NCI-H82 (cell line): ENCODE data around the gene BCAP31.
A peak's percentile ranks its signal among the peaks of the same experiment; 100 is the strongest.
"Not testable (repeated sequence)": the region's sequence is repeated elsewhere in the genome, so short reads cannot be mapped to it uniquely, and the experiment has no call there.

ENCODE experiments used
- DNase-seq: peaks from one replicate; lab custom pipeline; 2025; lab: John Stamatoyannopoulos, UW

The BCAP31 gene

DNA sequence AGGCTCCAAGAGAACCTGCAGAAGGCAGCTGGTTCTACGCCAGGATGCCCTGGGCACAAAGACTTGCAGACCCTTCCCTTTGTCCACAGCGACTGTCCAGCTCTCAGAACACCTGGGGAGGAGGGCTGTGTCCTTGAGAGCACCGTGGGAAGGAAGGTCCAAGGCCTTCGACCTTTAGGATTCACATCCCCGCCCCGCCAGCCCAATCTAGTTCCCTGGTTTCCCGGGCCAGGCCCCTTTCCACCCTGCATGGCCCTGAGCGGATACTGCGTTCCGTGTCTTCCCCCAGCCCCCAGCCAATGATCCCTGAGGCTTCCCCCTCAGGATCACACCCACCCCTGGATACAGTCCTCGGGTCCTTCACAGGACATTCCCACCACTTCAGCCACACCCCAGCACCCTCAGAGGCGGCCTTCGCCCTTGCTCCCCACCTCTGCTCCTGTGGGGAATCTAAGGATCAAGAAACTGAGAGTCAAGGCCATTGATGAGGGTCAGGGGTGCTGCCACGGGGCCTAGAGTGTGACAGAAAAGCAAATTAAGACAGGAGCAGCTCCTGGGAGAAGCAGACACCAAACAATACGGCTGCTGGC, 9.6 kb upstream of the BCAP31 start:
- no peak for DNase-seq

DNA sequence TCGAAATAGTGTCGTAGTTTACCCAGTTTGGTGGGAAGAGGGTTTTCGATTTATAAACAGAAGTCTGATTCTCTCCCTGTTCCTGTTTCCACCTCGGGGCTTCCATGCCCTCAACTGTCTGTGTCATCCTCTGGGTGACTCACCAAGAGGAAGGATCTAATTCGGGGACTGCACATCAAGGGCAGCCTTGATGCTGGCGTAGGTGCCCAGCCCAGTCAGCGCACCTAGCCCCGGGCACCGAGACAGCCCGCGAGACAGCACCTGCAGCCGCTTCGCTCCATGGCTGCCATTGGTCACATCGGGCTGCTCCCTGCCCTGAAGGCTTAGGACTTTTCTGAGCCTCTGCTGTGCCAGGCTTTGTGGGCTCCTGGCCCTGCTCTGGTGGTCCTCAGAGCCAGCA, 8.2 kb upstream of the BCAP31 start:
- DNase-seq = no peak

DNA sequence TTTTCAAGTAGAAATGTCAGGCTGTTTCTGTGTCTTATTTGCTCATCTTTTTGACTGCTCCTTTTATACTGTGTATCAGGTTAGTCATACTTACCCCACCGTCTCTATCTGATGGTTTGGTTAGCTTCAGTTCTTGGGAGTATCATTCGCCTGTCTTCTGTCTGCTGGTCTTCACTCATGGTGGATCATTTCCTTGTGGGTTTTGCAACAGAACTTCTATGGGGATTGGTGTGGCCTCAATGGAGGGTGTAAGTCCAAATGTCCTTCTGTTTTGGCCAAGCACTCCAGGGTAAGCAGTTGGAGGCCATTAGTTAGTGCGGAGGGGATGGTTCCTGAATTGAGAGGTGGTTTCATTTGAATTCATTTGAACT, 7.6 kb upstream of the BCAP31 start:
- DNase-seq = no peak

DNA sequence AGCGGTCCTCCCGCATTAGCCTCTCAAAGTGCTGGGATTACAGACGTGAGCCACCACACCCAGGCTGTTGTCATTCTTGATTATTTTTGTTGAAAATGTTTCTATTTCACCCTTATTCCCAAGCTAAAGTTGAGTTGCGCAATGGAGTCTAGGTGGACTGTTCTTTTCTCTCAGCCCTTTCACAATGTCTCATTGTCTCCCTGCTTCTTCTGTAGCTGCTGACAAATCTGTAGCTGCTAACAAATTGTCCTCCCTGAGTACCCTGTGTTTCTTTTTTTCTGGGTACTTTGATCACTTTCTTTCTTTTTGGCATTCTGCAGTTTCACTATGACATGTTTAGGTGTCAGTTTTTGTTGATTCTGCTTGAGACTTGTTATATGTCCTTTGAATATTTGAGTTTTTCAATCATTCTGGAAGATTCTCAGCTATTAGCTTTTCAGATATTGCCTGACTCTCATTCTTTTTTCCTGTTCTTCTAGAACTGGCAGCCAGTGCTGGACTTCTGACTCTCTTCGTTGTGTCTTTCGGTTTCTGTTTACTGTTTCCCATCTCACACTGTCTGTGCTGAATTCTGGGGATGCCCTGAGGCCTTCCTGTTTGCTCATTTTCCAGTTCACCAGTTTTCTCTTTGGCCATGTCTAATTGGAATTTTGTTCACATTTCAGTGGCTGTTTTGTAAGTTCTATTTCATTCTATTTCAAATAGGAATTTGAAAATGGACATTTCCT, 7.1 kb upstream of the BCAP31 start:
- DNase-seq = no peak

GRCh38 chrX:153730115-153730514, 5.9 kb upstream of the BCAP31 start:
- not testable (repeated sequence) for DNase-seq

GRCh38 chrX:153728951-153729631, 4.9 kb upstream of the BCAP31 start:
- no peak for DNase-seq

DNA sequence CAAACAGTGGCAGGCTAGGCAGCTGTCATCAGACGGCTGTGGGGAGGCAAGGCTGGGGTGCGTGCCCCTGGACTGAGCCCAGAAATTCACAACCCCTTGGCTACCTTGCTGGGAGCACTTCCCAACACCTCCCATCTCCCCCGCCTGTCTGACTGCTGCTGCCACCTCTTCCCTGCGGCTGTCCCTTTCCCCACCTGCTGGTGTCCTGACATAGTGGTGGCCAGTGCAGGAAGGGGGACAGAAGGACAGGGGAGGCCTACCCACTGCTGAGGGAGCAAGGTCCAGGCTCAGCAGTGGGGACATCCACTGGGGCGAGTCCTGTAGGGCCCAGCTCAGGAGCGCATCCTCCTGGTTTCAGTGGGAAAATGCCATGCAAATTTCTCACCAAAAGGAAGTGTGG, 3.9 kb upstream of the BCAP31 start:
- no peak for DNase-seq

GRCh38 chrX:153727123-153727931, 3.1 kb upstream of the BCAP31 start:
- no peak for DNase-seq

DNA sequence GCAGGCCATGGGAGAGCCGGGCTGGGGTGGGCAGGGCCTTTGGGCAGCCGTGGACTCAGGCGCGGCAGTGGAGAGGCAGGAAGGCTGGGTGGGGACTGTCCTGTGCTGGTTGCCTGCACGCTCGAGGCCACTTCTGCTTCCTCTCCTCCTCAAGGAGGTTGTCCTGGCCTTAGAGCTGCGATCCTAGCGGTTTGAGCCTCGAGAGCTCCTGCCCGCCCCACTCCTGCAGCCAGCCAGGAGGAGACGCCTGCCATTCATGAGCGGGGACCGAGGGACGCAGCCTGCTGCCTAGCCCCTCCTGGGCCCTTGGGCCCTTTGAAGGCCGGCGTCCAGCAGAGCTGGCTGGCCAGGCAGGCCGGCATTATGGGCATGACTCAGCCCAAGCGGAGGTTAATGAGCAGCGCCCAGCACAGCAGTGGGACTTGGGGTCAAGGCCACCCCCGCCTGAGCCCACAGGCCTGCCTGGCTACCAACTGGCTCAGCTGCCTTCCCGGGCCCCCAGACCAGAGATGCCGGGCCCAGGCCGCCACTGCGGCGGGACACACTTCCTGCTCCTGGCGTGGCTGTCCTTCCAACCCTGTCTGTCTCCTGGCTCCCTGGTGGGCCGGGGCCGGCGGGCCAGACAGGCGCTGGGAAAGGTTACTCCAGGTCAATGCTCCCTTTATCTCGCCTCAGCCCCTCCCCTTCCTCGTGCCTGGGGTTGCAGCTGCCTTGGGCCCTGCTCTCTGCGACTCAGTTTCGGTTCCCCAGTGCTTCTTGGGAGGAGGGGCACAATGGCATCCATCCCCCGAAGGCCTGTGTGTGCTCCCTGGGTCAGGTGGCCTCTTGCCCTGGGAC, 2.3 kb upstream of the BCAP31 start:
- peak; percentile 51 for DNase-seq

DNA sequence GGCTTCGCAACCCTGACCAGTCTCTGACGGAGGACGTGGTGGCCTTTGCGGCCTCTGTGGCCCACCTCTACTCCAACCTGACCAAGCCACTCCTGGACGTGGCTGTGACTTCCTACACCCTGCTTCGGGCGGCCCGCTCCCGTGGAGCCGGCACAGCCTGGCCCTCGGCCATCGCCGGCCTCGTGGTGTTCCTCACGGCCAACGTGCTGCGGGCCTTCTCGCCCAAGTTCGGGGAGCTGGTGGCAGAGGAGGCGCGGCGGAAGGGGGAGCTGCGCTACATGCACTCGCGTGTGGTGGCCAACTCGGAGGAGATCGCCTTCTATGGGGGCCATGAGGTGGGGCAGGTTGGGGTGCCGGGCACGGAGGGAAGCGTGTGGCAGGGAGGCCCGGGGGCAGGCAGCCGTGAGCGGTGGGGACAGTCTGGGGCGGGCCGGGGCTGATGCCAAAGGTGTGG, 1.7 kb upstream of the BCAP31 start:
- no peak for DNase-seq

GRCh38 chrX:153725039-153725831, 1.0 kb upstream of the BCAP31 start:
- DNase-seq = peak; percentile 42

GRCh38 chrX:153723351-153724251, 586 bp downstream of the BCAP31 start:
- DNase-seq = peak; percentile 77

- DNase-seq = no peak
Observed at GRCh38 chrX:153722704-153723350, 1.4 kb downstream of the BCAP31 start.

- DNase-seq = no peak
Observed at GRCh38 chrX:153719701-153720100, 4.5 kb downstream of the BCAP31 start.

DNA sequence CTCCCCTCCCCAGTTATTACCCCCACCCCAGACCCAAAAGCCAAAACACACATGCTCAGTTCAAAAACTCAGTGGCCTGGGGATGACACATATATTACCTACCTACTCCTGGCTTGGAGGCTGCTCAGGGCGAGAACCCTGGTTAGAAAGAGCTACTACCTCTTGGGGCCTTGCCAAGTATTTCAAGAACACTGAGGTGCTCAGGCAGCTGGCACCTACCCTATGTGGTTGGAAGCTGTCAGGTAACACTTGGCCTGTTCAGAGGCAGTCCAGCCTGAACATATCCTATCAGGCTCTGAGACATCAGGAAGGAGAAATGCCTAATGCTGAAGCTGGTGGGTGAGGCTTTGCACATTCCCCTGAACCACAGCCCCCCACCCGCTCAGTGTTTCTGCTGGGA, 4.9 kb downstream of the BCAP31 start:
- no peak for DNase-seq

DNA sequence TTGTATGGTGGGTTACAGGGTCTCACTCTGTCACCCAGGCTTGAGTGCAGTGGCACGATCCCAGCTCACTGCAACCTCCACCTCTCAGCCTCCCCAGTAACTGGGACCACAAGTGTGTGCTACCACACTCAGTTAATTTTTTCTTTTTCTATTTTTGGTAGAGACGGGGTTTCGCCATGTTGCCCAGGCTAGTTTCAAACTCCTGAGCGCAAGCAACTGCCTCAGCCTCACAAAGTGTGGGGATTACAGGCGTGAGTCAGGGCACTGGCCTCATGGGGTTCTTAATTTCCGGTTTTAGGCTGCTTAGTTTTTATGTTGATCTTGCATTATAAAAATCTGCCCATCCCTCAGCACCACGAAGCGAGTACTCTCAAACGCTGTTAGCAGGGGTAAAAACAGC, 6.7 kb downstream of the BCAP31 start:
- no peak for DNase-seq

DNA sequence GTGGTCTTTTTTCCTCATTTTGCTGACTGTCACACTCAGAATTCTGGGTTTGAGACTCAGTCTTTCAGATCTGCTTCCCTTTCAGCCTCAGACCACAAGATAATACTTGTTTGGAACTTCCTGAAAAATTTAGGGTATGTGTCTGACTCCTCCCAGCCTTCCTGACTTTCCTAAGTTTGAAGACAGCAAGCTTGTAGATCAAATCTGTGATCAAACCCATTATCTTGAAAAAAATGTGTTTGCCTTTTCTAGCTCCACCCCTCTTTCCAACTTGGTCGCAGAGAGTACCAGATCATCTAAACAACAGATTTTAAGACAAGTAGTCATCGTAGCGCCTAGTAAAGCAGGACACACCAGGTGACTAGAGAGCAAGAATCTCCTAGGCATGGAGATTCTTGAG, 9.9 kb downstream of the BCAP31 start:
- DNase-seq = no peak

DNA sequence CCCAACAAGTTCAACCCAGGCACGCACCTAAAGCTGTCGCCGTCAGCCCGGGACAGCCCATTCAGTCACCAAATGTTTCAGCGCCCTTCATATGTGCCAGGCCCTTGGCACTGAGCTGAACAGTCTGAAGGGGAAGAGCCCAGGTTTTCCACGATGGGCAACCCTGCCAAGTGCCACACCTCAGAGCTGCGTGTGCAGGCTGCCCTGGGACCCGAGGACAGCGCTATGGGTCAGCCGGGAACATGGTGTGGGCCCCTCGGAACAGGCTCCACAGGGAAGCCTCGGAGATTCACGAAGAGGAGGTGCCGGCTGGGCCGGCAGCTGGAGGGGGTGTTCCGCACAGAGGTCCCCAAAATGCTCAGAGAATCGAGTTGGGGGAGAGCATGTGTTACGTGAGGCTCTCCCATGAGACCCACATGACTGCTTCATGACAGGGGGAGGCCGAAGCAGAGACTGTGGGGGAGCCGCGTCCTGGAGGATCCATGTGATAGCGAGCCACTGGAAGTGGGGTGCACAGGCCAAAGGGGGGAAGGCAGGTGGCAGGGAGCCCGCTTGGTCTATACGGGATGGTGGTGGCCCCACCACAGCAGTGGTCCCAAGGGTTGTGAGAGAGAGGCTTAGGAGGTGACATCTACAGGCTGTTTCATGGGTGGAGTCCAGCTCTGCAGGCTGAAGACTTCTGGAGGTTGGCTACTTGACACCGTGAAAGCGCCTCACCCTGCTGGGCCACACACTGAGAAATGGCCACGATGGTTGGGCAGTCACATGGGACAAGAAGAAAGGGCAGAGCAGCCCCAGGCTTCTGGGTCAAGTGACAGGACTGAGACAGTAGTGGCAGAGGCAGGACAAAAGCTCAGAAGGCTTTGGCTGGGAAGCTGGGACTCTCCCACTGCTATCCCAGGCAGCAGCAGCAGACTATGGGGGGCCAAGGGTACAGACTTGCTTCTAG, 14.2 kb downstream of the BCAP31 start:
- DNase-seq = no peak
